Left colon (tissue), 2 donors: ENCODE results near the gene PTPRG. TPM values are rescaled to one million over a fixed set of nuclear protein-coding genes. Genes with fewer than 3 reads are reported as not detected.
A peak's percentile ranks its signal among the peaks of the same experiment; 100 is the strongest.
"Not testable (repeated sequence)": the region's sequence is repeated elsewhere in the genome, so short reads cannot be mapped to it uniquely, and the experiment has no call there.

Experiments
- ATAC-seq: fragments of 200-7000 bp; cut with Tn5 transposase; one replicate; pipeline ENCODE4 v1.9.1; 2020; ENCODE audit warnings: mild to moderate bottlenecking, moderate library complexity
- DNase-seq, 2 donors: peaks; one replicate each; pipeline ENCODE4 v3.0.0-alpha.2; 2020
- intact Hi-C, 2 donors: fragments of 100-400 bp; cut with DNase I in 1 of 2; cut with micrococcal nuclease in 1 of 2; formaldehyde crosslinking; loops; one replicate each; pipeline versions ENCODE4 v1.11.2 to v1.14.0; 2022; cut with DNase I, micrococcal nuclease
- long read RNA-seq: library from polyadenylated mRNA; unstranded; transcript quantifications from one replicate; pipeline ENCODE4 v2.0.0, GENCODE V29; 2021
- total RNA-seq, 2 donors: library from RNA; stranded (reverse); fragmentation: NEBNext Ultra II Directional; extraction: Animal tissue kit (Norgen Biotek cat#: 25700); gene quantifications; one replicate each; pipeline ENCODE4 v1.2.1, GENCODE V29; 2021
- donor health status: DM: no; HTN: no; CAD: no.
- donor health status: DM: yes; HTN: yes; CAD: no.

Gene PTPRG
- 10 to 100 TPM; 26.0 to 33.4 TPM for total RNA-seq
- long read RNA-seq, partial matches to known transcripts, result 5 of 15 reads
- long read RNA-seq, other reads (novel, unspliced or antisense), result 10 of 15 reads

GRCh38 chr3:61561374-61562041 lies at the start of gene PTPRG:
PTPRG (plus strand) TSS chr3:61561571; CDS start chr3:61562288, 717 bp downstream.
- peak; percentile 87 to 89 for DNase-seq
- peak; percentile 82 for ATAC-seq
- intact Hi-C loops, result loop anchor here in 1 of 2 donors (10.0 kb wide), 3 partner anchors 263 to 623 kb away; no protein-coding TSS in a partner anchor

- no peak for ATAC-seq
- no peak for DNase-seq
- intact Hi-C loops, result no loop called here
Observed at GRCh38 chr3:61518590-61518989, 42.8 kb upstream of the PTPRG start.

- intact Hi-C loops, result no loop called here
- ATAC-seq (no peak), DNase-seq (no peak)
Observed at GRCh38 chr3:61520966-61521628, 40.3 kb upstream of the PTPRG start.

GRCh38 chr3:61522060-61522459 lies 39.3 kb upstream of the PTPRG start:
- DNase-seq, result no peak
- no peak for ATAC-seq
- intact Hi-C loops, result no loop called here

- intact Hi-C loops, result no loop called here
- ATAC-seq, result no peak
- no peak for DNase-seq
Observed at GRCh38 chr3:61522626-61523025, 38.7 kb upstream of the PTPRG start.

GRCh38 chr3:61524933-61525332 lies 36.4 kb upstream of the PTPRG start:
- intact Hi-C loops, result no loop called here
- DNase-seq (no peak), ATAC-seq (no peak)

- no peak for ATAC-seq
- intact Hi-C loops, result no loop called here
- no peak for DNase-seq
Observed at GRCh38 chr3:61526308-61526707, 35.1 kb upstream of the PTPRG start.

GRCh38 chr3:61527011-61527410 lies 34.4 kb upstream of the PTPRG start:
- DNase-seq (no peak), ATAC-seq (no peak)
- intact Hi-C loops, result no loop called here

- DNase-seq (no peak), ATAC-seq (no peak)
- intact Hi-C loops, result no loop called here
Observed at GRCh38 chr3:61530355-61530754, 31.0 kb upstream of the PTPRG start.

GRCh38 chr3:61531528-61531927 lies 29.8 kb upstream of the PTPRG start:
- intact Hi-C loops, result no loop called here
- DNase-seq, result no peak
- no peak for ATAC-seq

GRCh38 chr3:61532739-61533500 lies 28.5 kb upstream of the PTPRG start:
- ATAC-seq, result no peak
- intact Hi-C loops, result no loop called here
- DNase-seq, result no peak

GRCh38 chr3:61535826-61536225 lies 25.5 kb upstream of the PTPRG start:
- intact Hi-C loops, result no loop called here
- no peak for DNase-seq
- no peak for ATAC-seq

GRCh38 chr3:61537366-61537765 lies 24.0 kb upstream of the PTPRG start:
- intact Hi-C loops, result no loop called here
- DNase-seq (no peak), ATAC-seq (no peak)

- ATAC-seq (no peak), DNase-seq (no peak)
- intact Hi-C loops, result no loop called here
Observed at GRCh38 chr3:61538486-61538885, 22.9 kb upstream of the PTPRG start.

- no peak for DNase-seq
- no peak for ATAC-seq
- intact Hi-C loops, result no loop called here
Observed at GRCh38 chr3:61541694-61542093, 19.7 kb upstream of the PTPRG start.

GRCh38 chr3:61545716-61546115 lies 15.7 kb upstream of the PTPRG start:
- intact Hi-C loops, result no loop called here
- DNase-seq (no peak), ATAC-seq (no peak)

GRCh38 chr3:61547625-61548024 lies 13.7 kb upstream of the PTPRG start:
- ATAC-seq (no peak), DNase-seq (no peak)
- intact Hi-C loops, result no loop called here

- intact Hi-C loops, DNase-seq, ATAC-seq: not testable (repeated sequence)
Observed at GRCh38 chr3:61552704-61553103, 8.7 kb upstream of the PTPRG start.

- ATAC-seq (no peak), DNase-seq (no peak)
- intact Hi-C loops, result no loop called here
Observed at GRCh38 chr3:61559136-61559731, 2.1 kb upstream of the PTPRG start.
